T follicular helper cell (primary cell): ENCODE data around the gene RTN4R.

Experiments used
- DNase-seq: peaks from one replicate; pipeline ENCODE4 v3.0.0-alpha.2; 2020; ENCODE audit warnings: low read depth

Gene RTN4R

GRCh38 chr22:20257212-20258020 lies 10.7 kb downstream of the RTN4R start:
- no peak for DNase-seq

GRCh38 chr22:20256551-20257211 lies 11.4 kb downstream of the RTN4R start:
- DNase-seq: no peak

GRCh38 chr22:20256027-20256426 lies 12.1 kb downstream of the RTN4R start:
- no peak for DNase-seq

DNA sequence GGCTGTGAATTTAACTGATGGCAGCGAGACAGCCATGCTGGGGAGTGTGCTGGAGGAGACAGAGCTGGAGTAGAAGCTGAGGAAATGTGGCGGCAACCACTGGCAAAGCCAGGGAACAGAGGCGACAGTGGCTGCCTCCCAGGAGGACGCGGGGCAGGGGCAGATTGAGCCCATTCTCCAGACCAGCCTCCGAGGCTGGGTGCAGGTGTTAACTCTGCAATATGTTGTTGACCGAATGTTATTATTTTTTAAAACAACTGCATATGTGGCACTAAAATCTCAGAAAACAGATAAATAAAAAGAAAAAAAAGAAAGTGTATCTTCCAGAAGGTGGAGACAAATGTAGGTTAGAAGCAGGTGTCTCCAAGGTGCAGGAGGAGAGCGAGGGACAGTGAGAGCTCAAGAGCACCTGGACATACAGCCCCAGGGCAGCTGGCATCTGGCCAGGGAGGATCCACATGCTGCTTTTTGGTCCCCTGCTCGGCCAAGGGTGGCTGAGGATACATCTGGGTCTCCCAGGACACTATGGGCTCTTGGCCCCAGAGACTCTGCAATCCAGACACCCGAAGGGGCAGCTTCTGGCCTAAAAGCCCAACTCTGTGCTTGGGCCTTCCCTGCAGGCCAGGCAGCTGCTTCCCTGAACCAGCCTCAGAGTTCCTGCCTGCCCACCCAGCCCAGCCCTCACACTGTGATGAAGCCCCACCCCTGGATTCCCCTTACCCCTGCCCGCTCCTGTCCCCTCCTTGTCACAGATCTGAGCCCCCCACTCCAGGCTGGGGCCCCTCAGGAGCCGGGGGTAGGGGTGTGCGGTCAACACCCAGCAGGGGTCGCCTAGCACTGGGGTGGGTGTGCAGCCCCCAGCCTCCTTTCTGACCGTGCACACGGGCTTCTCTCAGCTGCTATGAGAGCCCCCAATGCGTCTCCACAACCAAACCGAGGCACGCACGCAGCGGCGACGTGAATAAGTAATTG lies 12.9 kb downstream of the RTN4R start:
- DNase-seq: no peak

DNA sequence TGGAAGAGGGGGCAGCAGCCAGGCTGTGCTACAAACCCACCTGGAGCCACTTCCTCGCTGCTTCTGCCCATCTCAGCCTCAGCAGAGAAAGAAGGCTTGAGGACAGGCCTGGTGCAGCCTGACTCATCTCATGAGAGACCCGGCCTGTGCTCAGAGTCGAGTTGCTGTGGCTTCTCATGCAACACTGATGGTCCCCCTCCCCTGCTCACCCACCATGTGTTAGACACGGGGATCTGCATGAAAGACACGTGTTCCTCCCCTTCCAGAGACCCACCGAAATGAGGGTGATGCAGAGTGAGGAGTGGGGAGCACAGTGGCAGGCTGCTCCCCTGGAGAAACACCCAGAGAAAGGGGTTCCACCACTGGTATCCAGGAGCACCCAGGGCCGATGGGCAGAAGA lies 15.0 kb downstream of the RTN4R start:
- DNase-seq: no peak

DNA sequence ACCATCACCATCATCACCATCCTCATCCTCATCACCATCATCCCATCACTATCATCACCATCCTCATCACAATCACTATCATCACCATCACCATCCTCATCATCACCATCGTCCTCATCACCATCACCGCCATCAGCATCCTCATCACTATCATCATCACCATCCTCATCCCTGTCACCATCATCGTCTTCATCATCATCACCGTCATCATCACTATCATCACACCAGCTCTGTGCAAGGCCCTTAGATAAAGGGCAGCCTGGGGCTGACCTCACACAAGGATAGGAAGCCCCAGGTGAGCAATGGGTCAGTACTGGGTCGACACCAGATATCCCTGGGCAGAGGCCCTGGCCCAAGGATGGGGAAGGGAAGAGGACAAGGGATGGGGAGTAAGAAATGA lies 16.1 kb downstream of the RTN4R start:
- DNase-seq: no peak

GRCh38 chr22:20251491-20251890 lies 16.6 kb downstream of the RTN4R start:
- DNase-seq: no peak

DNA sequence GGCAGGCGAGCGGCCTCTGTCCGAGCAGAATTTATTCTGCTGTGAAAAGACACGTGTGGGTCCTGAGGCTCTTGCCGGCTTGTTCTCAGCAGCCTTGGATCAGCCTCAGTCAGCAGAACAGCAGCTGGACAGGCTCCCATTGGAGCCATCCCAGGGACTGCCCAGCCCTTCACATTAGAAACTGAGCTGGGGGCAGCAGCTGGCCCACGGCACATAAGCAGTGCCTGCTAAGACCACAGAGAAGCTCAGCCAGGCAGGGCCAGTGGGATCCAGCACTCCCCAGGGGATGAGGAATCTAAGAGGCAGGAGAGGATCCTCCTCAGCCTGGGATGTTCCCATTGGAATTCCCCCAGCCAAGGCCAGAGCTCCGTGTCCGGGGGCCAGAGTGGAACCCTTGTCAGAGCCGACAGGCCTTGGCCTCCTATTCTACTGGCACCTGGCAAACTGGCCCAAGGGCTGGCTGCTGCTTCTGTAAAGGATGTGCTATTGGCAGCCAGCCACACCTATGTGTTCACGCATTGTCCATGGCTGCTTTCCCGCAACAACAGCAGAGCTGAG lies 18.2 kb downstream of the RTN4R start:
- no peak for DNase-seq

DNA sequence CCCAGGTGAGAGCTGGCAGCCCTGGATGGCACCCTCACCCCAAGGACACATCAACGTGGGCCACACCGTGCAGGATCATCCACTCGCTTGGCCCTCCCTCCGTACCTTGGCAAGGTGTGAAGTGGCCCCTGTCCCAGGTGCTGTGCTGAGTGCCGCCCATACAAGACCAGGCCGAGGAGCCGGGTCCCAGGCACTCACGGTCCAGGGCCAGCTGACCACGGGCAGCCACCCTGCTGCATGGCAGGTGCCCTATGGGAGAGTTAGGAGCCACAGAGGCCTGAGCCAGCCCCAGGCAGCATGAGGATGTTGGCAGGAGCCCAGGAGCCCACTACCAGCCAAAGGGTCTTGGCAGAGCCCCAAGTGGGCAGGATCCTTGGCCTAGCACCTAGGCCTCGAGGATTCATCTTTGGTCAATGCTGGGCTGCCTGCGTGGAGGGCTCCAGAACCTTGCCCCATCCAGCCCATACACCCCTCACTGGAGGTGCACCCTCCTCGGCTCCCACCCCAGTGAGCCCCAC lies 19.6 kb downstream of the RTN4R start:
- no peak for DNase-seq

- DNase-seq: no peak
These were observed 20.4 kb downstream of the RTN4R start for GRCh38 chr22:20247608-20248171.

DNA sequence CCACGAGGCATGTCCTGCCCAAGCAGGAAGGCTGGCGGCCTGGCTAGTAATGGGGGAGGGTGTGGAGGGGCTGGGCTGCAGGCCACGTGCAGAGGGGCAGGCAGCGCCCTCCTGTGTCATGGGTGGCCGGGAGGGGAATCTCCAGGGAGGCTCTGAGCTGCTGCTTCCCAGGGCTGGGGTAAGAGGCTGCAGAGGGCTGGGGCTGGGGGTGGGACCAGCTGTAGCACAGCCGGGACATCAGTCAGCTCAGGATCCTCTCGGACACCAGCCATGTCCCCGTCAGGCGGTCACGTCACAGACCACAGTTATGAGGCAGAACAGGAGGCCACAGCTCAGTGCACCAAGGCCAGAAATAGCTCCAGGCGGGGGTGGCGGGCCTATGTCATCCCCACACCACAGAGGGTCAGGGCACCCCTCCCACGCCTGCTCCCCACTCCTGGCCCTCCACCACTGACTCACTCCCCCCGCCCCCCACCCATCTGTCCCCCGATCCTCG lies 21.1 kb downstream of the RTN4R start:
- no peak for DNase-seq

GRCh38 chr22:20246368-20247009 lies 21.6 kb downstream of the RTN4R start:
- DNase-seq: no peak

DNA sequence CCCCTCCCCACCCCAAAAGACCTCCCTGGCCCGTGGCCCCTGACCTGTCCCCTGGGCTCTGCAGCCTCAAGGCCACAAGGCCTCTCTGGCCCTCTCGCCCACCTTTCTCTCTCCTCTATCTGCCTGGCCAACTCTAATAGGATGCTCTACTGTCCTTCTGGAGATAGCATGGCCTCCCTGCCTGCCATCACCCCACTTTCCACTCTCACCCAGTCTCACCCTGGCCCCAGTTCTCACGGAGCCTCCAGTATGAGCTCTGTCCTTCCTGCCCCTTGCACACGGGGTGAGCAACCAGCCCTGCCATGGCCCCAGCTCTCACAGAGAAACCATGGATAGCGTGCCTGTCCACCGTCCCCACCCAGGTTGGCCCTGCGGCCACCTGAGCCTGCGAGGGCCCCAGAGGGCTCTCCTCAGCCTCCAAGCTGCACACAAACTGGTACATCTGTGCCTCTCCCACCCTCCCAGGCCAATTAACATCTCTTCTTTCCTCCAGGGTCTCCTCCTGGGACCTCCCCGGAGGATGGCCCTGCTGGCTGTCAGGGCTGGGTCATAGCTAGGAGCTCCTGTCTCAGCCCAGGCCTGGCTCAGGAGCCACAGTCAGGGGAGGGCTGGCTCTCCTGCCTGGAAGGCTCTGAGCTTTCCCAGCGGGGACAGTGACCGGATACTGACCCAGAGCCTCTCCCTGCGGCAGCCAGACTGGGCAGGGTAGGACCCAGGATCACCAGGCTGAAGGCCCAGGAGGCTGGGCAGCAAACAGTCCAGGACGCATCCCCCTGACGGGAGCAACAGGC lies 22.3 kb downstream of the RTN4R start:
- DNase-seq: no peak

- DNase-seq: peak; percentile 14
These were observed 23.2 kb downstream of the RTN4R start for GRCh38 chr22:20244691-20245576.

DNA sequence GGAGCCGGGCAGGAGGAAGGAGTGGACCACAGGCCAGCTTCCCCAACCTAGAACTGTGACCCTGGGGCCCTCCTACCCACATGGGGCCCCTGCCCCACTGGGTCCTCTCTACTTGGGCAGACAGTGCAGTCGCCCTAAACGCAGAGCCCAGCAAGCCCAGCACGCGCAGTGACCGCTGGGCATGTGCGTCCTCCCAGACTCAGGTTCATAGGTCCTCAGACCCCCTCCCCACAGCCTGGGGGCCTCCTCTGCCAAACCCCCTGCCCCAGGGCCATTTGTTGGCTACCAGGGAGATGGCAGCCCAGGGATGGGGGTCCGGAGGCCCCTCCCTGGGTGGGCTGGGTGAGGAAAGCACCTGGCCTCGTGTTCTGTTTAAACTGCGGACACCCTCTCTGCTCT lies 23.9 kb downstream of the RTN4R start:
- no peak for DNase-seq

DNA sequence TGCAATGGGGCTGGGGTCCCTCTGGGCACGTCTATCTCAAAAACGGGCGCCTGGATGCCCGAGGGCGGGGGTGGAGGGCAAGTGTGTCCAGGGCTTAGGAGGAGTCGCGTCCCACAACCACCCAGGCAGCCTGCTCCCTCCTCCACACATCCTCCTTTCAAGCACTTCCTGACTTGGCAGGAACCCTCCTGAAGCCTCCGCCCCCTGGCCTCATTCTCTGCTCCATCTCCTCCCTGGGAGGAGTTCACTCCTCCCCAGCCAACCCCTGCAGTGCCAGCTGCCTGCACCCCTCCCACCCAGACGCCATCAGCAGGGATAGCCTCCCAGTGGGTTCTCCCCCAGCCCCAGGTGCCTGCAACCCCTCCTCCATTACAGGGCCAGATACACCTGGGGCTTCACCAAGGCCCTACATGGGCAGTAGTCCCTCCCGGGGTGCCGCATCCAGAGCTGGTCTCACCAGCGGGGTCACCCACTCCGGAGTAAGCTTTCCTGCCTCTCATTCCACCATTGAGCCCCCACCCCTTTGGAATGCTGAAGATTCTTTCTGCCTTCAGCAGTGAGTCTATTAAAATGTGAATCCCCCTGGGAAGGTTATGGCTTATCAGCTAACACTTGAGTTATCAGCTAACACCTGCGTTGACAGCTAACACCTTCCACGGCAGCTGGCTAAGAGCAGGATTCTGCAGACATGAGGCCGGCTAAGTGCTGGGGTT lies 24.4 kb downstream of the RTN4R start:
- DNase-seq: peak; percentile 34

DNA sequence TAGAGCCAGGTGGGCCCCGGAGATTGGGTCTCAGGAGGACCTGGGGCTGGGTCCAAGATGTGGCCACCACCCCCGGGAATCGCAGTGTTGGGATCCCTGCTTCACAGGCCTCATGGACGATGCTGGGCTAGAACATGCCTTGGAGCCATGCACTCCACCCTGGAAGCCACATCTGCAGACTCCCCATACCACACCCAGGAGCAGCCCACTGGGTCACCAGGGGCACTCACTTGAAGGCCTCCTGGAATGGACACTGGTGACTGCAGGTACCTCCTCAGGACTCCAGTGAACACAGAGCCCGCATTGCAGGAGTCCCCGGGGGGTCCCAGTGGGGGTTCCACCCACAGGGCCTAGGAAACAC lies 25.0 kb downstream of the RTN4R start:
- no peak for DNase-seq
